Esophagus muscularis mucosa (tissue), 4 donors: ENCODE data around the gene CENPB.

Experiments
- CTCF ChIP-seq, 3 experiments: fragments of 200-600 bp in 2 of 3; fragments of 450-650 bp in 1 of 3; sonication (generic) in 2 of 3; IDR thresholded peaks; one replicate each; pipeline ENCODE4 v1.5.1; 2017 to 2019; ENCODE audit warnings: antibody characterized with exemption in 3 of 3, mild to moderate bottlenecking in 2 of 3, moderate library complexity in 1 of 3
- EP300 ChIP-seq: sonication (generic); formaldehyde crosslinking; IDR thresholded peaks from one replicate; pipeline ENCODE4 v1.6.1; 2017; ENCODE audit warnings: antibody characterized with exemption
- POLR2AphosphoS5 ChIP-seq, 2 donors: sonication (generic); formaldehyde crosslinking; IDR thresholded peaks; one replicate each; pipeline ENCODE4 v1.6.1; 2017; ENCODE audit warnings: antibody characterized with exemption in 2 of 2

DNA sequence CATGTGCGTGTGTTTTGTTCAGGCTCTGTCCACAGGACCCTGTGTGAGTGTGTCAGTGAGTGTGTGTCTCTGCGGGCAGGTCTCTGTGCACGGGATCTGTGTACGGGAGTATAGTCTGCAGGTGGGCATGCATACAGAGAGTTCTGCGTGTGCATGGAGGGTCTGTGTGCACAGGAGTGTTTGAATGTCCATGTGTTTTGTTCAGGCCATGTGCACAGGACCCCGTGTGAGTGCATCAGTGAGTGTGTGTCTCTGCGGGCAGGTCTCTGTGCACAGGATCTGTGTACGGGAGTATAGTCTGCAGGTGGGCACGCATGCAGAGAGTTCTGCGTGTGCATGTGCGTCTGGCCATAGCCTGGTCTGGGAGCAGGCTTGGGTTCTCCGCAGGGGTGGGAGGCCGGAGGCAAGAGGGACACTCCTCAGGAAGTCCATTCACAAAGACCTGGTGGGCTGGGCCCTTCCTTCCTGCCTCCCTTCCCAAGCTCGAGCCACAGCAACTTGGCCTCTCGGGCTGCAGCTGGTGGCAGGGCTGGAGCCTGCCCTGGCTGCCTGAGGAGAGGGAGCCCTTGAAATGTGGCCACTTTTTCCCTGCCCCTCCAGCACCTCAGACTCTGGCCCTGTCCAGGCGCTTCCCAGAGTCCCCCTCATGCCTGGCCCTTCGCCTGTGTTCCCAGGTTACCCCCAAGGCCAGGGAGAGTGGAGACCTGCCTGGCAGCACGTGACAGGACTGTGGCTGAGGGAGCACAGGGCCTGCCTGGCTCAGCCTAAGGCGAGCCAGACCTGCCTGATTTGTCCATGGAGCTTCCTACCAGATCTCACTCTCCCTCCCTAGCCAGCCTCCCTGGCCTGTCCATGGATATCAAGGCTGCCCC, 47.2 kb downstream of the CENPB start:
- TF ChIP-seq CTCF (IDR thresholded peaks at IDR 0.05) (no peak), POLR2AphosphoS5 (IDR thresholded peaks at IDR 0.05) (peak; percentile 48 to 55), EP300 (no peak)
